HEK293 (cell line): ENCODE results near the gene SLC2A11.

Experiments used
- CTCF ChIA-PET: fragments of 350-600 bp; formaldehyde crosslinking; extraction: SDS; loops from one replicate; lab custom pipeline; 2021; ENCODE audit warnings: antibody characterized with exemption; lab: Yijun Ruan, JAX
- POLR2A ChIA-PET: fragments of 300-600 bp; formaldehyde crosslinking; extraction: SDS; loops from one replicate; lab custom pipeline; 2020; ENCODE audit warnings: antibody characterized with exemption, inconsistent platforms; lab: Yijun Ruan, JAX
- H3K27ac ChIP-seq: fragments of 200-500 bp; sonication (Bioruptor generic); 2 replicates; pipeline ENCODE4 v1.5.1; 2014; ENCODE audit warnings: low read depth, low read length, control low read depth, inconsistent platforms; ENCODE audit errors: extremely low read depth
- H3K36me3 ChIP-seq, 2 experiments: fragments of 200-500 bp in 1 of 2; sonication (Bioruptor generic) in 1 of 2; 1 replicate in 1 of 2; 2 replicates in 1 of 2; pipeline ENCODE4 v1.5.1; 2014 to 2017; ENCODE audit warnings: inconsistent platforms in 2 of 2, low read length in 2 of 2; ENCODE audit not compliant: control insufficient read depth in 2 of 2, insufficient read depth in 1 of 2
- H3K4me1 ChIP-seq: fragments of 200-500 bp; sonication (Bioruptor generic); 2 replicates; pipeline ENCODE4 v1.5.1; 2014; ENCODE audit warnings: mild to moderate bottlenecking, low read length, inconsistent platforms; ENCODE audit not compliant: control insufficient read depth, insufficient read depth
- H3K4me3 ChIP-seq: 2 replicates; pipeline ENCODE4 v1.5.1; 2011; ENCODE audit warnings: low read depth, mild to moderate bottlenecking, control low read depth, low read length, moderate library complexity
- H3K9me3 ChIP-seq: fragments of 200-500 bp; sonication (Bioruptor generic); 2 replicates; pipeline ENCODE4 v1.5.1; 2014; ENCODE audit warnings: low read depth, low read length, inconsistent platforms; ENCODE audit not compliant: control insufficient read depth, insufficient read depth
- AEBP2 ChIP-seq: fragments of 450-650 bp; formaldehyde crosslinking; IDR thresholded peaks from 2 replicates; pipeline ENCODE4 v1.5.1; 2016; ENCODE audit warnings: missing biosample characterization, missing genetic modification characterization, borderline replicate concordance
- ATF2 ChIP-seq: fragments of 450-650 bp; formaldehyde crosslinking; IDR thresholded peaks from 2 replicates; pipeline ENCODE4 v1.5.1; 2016; ENCODE audit warnings: missing biosample characterization, missing genetic modification characterization, low read depth
- GFI1B ChIP-seq: fragments of 450-650 bp; formaldehyde crosslinking; IDR thresholded peaks from 2 replicates; pipeline ENCODE4 v1.5.1; 2016; ENCODE audit warnings: missing biosample characterization, missing genetic modification characterization
- KLF7 ChIP-seq: fragments of 450-650 bp; formaldehyde crosslinking; IDR thresholded peaks from 2 replicates; pipeline ENCODE4 v1.5.1; 2016; ENCODE audit warnings: missing biosample characterization, missing genetic modification characterization, borderline replicate concordance
- PRDM6 ChIP-seq: fragments of 450-650 bp; formaldehyde crosslinking; IDR thresholded peaks from 2 replicates; pipeline ENCODE4 v1.5.1; 2017; ENCODE audit warnings: missing biosample characterization, missing genetic modification characterization
- SALL2 ChIP-seq: fragments of 450-650 bp; formaldehyde crosslinking; IDR thresholded peaks from 2 replicates; pipeline ENCODE4 v1.5.0; 2017; ENCODE audit warnings: missing biosample characterization, mild to moderate bottlenecking, missing genetic modification characterization, borderline replicate concordance
- SP2 ChIP-seq: fragments of 450-650 bp; formaldehyde crosslinking; IDR thresholded peaks from 2 replicates; pipeline ENCODE4 v1.5.1; 2016; ENCODE audit warnings: missing biosample characterization, missing genetic modification characterization
- TCF7L2 ChIP-seq: IDR thresholded peaks from 2 replicates; pipeline ENCODE4 v1.6.1; 2011; ENCODE audit warnings: low read depth, mild to moderate bottlenecking, inconsistent platforms, low read length, moderate library complexity, borderline replicate concordance
- ZBTB1 ChIP-seq: fragments of 450-650 bp; formaldehyde crosslinking; IDR thresholded peaks from 2 replicates; pipeline ENCODE4 v1.5.1; 2016; ENCODE audit warnings: missing biosample characterization, missing genetic modification characterization
- ZBTB7A ChIP-seq: fragments of 450-650 bp; formaldehyde crosslinking; IDR thresholded peaks from 2 replicates; pipeline ENCODE4 v1.5.1; 2016; ENCODE audit warnings: low read depth, missing biosample characterization, missing genetic modification characterization
- ZFP41 ChIP-seq: fragments of 450-650 bp; formaldehyde crosslinking; IDR thresholded peaks from 2 replicates; pipeline ENCODE4 v1.5.1; 2016; ENCODE audit warnings: missing biosample characterization, missing genetic modification characterization, borderline replicate concordance
- ZNF140 ChIP-seq: fragments of 450-650 bp; formaldehyde crosslinking; IDR thresholded peaks from 2 replicates; pipeline ENCODE4 v1.5.1; 2016; ENCODE audit warnings: missing biosample characterization, missing genetic modification characterization
- ZNF169 ChIP-seq: fragments of 450-650 bp; formaldehyde crosslinking; IDR thresholded peaks from 2 replicates; pipeline ENCODE4 v1.5.1; 2016; ENCODE audit warnings: missing biosample characterization, missing genetic modification characterization
- ZNF221 ChIP-seq: fragments of 450-650 bp; formaldehyde crosslinking; IDR thresholded peaks from 2 replicates; pipeline ENCODE4 v1.5.1; 2017; ENCODE audit warnings: missing biosample characterization, missing genetic modification characterization, borderline replicate concordance
- ZNF239 ChIP-seq: fragments of 450-650 bp; formaldehyde crosslinking; IDR thresholded peaks from 2 replicates; pipeline ENCODE4 v1.5.1; 2016; ENCODE audit warnings: missing biosample characterization, missing genetic modification characterization
- ZNF335 ChIP-seq: fragments of 450-650 bp; formaldehyde crosslinking; conservative IDR thresholded peaks from 2 replicates; pipeline ENCODE4 v1.5.1; 2016; ENCODE audit warnings: missing biosample characterization, missing genetic modification characterization
- ZNF404 ChIP-seq: fragments of 450-650 bp; formaldehyde crosslinking; IDR thresholded peaks from 2 replicates; pipeline ENCODE4 v1.5.1; 2017; ENCODE audit warnings: missing biosample characterization, missing genetic modification characterization
- ZNF423 ChIP-seq: fragments of 450-650 bp; formaldehyde crosslinking; IDR thresholded peaks from 2 replicates; pipeline ENCODE4 v1.5.1; 2016; ENCODE audit warnings: missing biosample characterization, missing genetic modification characterization
- ZNF48 ChIP-seq: fragments of 450-650 bp; formaldehyde crosslinking; IDR thresholded peaks from 2 replicates; pipeline ENCODE4 v1.5.1; 2016; ENCODE audit warnings: missing biosample characterization, missing genetic modification characterization
- ZNF555 ChIP-seq: fragments of 450-650 bp; formaldehyde crosslinking; conservative IDR thresholded peaks from 2 replicates; pipeline ENCODE4 v1.5.1; 2017; ENCODE audit warnings: missing biosample characterization, mild to moderate bottlenecking, missing genetic modification characterization, inconsistent platforms
- ZNF585B ChIP-seq: fragments of 450-650 bp; formaldehyde crosslinking; IDR thresholded peaks from 2 replicates; pipeline ENCODE4 v1.5.1; 2016; ENCODE audit warnings: missing biosample characterization, missing genetic modification characterization
- ZNF596 ChIP-seq: fragments of 450-650 bp; IDR thresholded peaks from 2 replicates; pipeline ENCODE4 v1.5.0; 2018; ENCODE audit warnings: missing biosample characterization, mild to moderate bottlenecking, missing genetic modification characterization, moderate library complexity
- ZNF623 ChIP-seq: fragments of 450-650 bp; formaldehyde crosslinking; IDR thresholded peaks from 2 replicates; pipeline ENCODE4 v1.5.1; 2016; ENCODE audit warnings: missing biosample characterization, missing genetic modification characterization
- ZNF830 ChIP-seq: fragments of 450-650 bp; IDR thresholded peaks from 2 replicates; pipeline ENCODE4 v1.5.0; 2018; ENCODE audit warnings: missing biosample characterization, missing genetic modification characterization, low read depth, mild to moderate bottlenecking, moderate library complexity
- ZSCAN16 ChIP-seq: fragments of 450-650 bp; formaldehyde crosslinking; IDR thresholded peaks from 2 replicates; pipeline ENCODE4 v1.5.1; 2016; ENCODE audit warnings: missing biosample characterization, missing genetic modification characterization
- ZSCAN18 ChIP-seq: fragments of 450-650 bp; formaldehyde crosslinking; IDR thresholded peaks from 2 replicates; pipeline ENCODE4 v1.5.1; 2016; ENCODE audit warnings: missing biosample characterization, missing genetic modification characterization

Gene SLC2A11

GRCh38 chr22:23877566-23877965 is 19.9 kb downstream of the SLC2A11 start (continued):
- TF ChIP-seq ZNF221 (tag by site-specific recombination), result no peak

- Histone ChIP-seq H3K9me3 (no peaks in the 10 kb centered on the region), H3K4me3 (no peak overlapping the region), H3K27ac (no peak overlapping the region), H3K36me3 (peaks cover 0 to 19% of the 10 kb centered on the region in 2 experiments; a peak in 1 of 3 replicates), H3K4me1 (no peaks in the 10 kb centered on the region)
- ChIA-PET CTCF (interaction anchor here (1.7 kb wide), 1 partner anchor 10 kb away, joined by 6 read pairs; no protein-coding TSS in a partner anchor), POLR2A (no interaction called here)
- no peak for TF ChIP-seq ZNF623 (tag by site-specific recombination)
- no peak for TF ChIP-seq TCF7L2
- no peak for TF ChIP-seq GFI1B
- no peak for TF ChIP-seq ZNF423 (tag by site-specific recombination)
Observed at GRCh38 chr22:23878219-23878618, 20.5 kb downstream of the SLC2A11 start.

GRCh38 chr22:23882370-23882769 is 24.7 kb downstream of the SLC2A11 start:
- Histone ChIP-seq H3K36me3 (peaks cover 0 to 6% of the 10 kb centered on the region in 2 experiments; a peak in 1 of 3 replicates), H3K9me3 (no peaks in the 10 kb centered on the region), H3K4me1 (no peaks in the 10 kb centered on the region), H3K27ac (no peak overlapping the region), H3K4me3 (no peak overlapping the region)
- ChIA-PET CTCF (interaction anchor here (0.7 to 3.5 kb wide), 2 partner anchors 11 to 31 kb away, joined by 4 to 16 read pairs; partner anchors contain the start of gene MIF), POLR2A (interaction anchor here (2.0 kb wide), 1 partner anchor 12 kb away, joined by 9 read pairs; the partner anchor contains the start of gene MIF)
- TF ChIP-seq ZNF169 (no peak), ATF2 (tag by site-specific recombination) (no peak), KLF7 (no peak), ZNF239 (tag by site-specific recombination) (no peak)

- ChIA-PET CTCF (interaction anchor here (1.2 to 3.5 kb wide), 2 partner anchors 10 to 22 kb away, joined by 3 to 16 read pairs; partner anchors contain the start of gene MIF), POLR2A (interaction anchor here (2.0 kb wide), 1 partner anchor 11 kb away, joined by 9 read pairs; the partner anchor contains the start of gene MIF)
- Histone ChIP-seq H3K4me1 (no peaks in the 10 kb centered on the region), H3K27ac (no peak overlapping the region), H3K4me3 (no peak overlapping the region), H3K36me3 (no peaks in the 10 kb centered on the region), H3K9me3 (no peaks in the 10 kb centered on the region)
- no peak for TF ChIP-seq ZNF830 (tag by site-specific recombination)
- TF ChIP-seq ZSCAN16 (tag by site-specific recombination), result no peak
- TF ChIP-seq ZNF404 (tag by site-specific recombination), result no peak
- no peak for TF ChIP-seq ZNF140 (tag by site-specific recombination)
- no peak for TF ChIP-seq PRDM6
- no peak for TF ChIP-seq ZNF596 (tag by site-specific recombination)
- no peak for TF ChIP-seq ZNF335
- TF ChIP-seq ZSCAN18 (tag by site-specific recombination), result no peak
- TF ChIP-seq ZFP41 (tag by site-specific recombination), result no peak
- TF ChIP-seq ZNF48 (tag by site-specific recombination), result no peak
- no peak for TF ChIP-seq ZNF555 (tag by site-specific recombination)
- TF ChIP-seq ZBTB1 (tag by site-specific recombination), result no peak
- no peak for TF ChIP-seq SALL2 (tag by site-specific recombination)
- TF ChIP-seq ZBTB7A, result no peak
- TF ChIP-seq SP2 (tag by site-specific recombination), result no peak
- TF ChIP-seq AEBP2, result no peak
- no peak for TF ChIP-seq ZNF585B (tag by site-specific recombination)
Observed at GRCh38 chr22:23883658-23884057, 26.0 kb downstream of the SLC2A11 start.
